ENCODE measurements around the gene GDPD5. TPM values are rescaled to one million over a fixed set of nuclear protein-coding genes. Genes with fewer than 3 reads are reported as not detected.

Gene GDPD5
- total RNA-seq, 6 donors from 2014 or later, result 5.7 to 34.6 (median 14.0) TPM

DNA sequence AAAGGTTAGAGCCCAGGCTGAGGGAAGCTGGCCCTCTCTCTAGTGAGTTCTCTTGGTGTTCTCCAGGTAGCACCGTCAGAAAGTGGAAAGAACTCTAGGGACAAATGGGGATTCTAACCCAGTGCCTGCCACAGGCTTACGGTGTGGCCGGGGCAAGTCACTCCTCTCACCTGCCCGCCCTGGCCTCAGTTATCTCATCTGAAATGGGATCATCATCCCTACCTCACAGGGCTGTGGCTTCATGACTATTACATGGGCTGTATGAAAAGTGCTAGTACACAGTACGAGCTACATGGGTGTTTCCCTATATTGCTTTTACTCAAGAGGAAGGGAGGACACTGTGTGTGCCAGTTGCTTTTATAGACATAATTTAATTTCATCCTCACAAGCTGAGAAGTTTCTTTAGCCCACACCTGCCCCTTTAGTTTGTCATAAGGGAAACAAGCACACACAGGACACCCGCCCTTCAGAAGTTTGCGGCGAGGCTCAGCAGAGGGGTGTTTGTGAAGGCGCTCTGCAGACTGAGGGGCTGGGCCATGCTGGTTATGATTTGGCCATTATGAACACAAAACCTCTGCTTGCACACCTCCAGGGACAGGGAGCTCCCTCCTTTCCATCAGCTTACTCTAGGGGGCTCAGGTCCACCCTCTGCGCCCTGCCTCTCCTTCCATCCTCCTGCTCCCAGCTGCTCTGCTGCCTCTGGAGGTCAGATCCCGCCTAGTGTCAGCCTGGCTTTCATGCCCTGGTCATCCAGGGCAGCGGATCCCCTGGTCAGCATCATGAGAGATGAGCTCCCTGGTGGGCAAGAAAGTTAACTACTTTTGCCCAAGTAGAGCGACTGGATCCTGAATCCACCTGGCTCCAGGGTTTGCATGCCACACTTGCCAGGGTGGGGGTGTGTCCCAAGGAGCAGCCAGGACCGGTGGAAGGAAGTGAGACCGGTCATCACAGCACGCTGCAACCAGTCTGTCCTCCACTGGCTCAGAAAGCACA lies 93.9 kb downstream of the GDPD5 start:
- ATAC-seq (ENCODE audit: low FRiP score in 2 of 2), result no peak
- peaks cover 0 to 5% (median 0%) of the 10 kb centered on the region in 4 donors for H3K9me3 ChIP-seq
- peaks cover 0 to 8% (median 0%) of the 10 kb centered on the region in 4 donors for H3K36me3 ChIP-seq
- TF ChIP-seq CTCF (IDR thresholded peaks at IDR 0.05), result no peak
- no peak overlapping the region for H3K27ac ChIP-seq
- H3K4me3 ChIP-seq, result no peak overlapping the region
- DNase-seq, result no peak
- H3K27me3 ChIP-seq, result peaks cover 0 to 13% (median 2%) of the 10 kb centered on the region in 4 donors
- WGBS, 2 donors, result 59 to 63% methylated on average over 13 to 15 of the region's 16 CpGs
- peaks cover 8 to 27% (median 19%) of the 10 kb centered on the region in 4 donors for H3K4me1 ChIP-seq

GRCh38 chr11:75430714-75431532 lies 94.8 kb downstream of the GDPD5 start:
- Histone ChIP-seq H3K27ac (peak overlapping the region in 1 of 4 donors; percentile 51), H3K27me3 (peaks cover 0 to 13% (median 2%) of the 10 kb centered on the region in 4 donors), H3K36me3 (peaks cover 0 to 8% (median 0%) of the 10 kb centered on the region in 4 donors), H3K4me3 (peak overlapping the region in 3 of 4 donors; percentile 45 to 55 (median 52)), H3K4me1 (peaks cover 8 to 27% (median 19%) of the 10 kb centered on the region in 4 donors), H3K9me3 (peaks cover 0 to 5% (median 0%) of the 10 kb centered on the region in 4 donors)
- DNase-seq, result no peak
- 32 to 36% methylated on average over 26 to 32 of the region's 32 CpGs for WGBS, 2 donors
- no peak for ATAC-seq (ENCODE audit: low FRiP score in 2 of 2)
- TF ChIP-seq POLR2AphosphoS5 (IDR thresholded peaks at IDR 0.05), result no peak
- no peak for TF ChIP-seq POLR2A (IDR thresholded peaks at IDR 0.05)
- TF ChIP-seq EP300 (IDR thresholded peaks at IDR 0.05), result no peak
- TF ChIP-seq CTCF (IDR thresholded peaks at IDR 0.05), result no peak

DNA sequence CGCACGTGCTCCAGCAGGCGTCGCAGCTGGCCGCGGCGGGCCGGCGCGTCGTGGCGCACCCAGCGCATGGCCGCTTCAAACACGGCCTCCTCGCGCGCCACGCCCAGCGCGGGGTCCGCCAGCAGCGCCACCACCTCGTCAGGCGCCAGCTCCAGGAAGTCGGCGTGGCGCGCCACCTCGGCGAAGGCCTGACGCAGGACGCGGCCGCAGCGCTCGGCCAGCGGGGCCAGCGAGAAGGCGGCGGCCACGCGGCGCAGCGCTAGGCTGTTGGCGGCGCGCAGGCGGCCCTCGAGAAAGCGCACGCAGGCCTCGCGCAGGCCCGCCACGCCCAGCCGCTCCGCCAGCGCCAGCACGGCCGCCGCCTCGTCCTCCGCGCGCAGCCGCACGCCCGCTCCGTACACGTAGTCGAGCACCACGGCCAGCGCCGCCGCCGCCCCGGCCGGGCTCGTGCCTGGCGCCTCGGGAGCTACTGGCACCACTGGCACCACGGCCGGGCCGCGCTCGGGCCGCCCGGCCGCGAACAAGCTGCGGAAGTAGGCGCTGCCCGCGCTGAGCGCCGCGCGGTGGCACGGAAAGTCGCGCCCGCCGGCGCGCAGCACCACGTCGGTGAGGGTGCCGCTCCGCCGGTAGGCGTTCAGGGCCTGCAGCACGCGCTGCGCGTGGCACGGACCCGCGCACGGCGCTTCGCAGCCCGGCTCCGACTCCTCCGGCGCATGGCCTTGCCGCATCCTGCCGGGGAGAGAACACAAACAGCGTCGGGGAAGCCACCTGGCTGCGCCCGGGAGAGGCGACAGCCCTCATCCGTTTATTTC lies 95.6 kb downstream of the GDPD5 start:
- H3K4me1 ChIP-seq, result peaks cover 8 to 27% (median 19%) of the 10 kb centered on the region in 4 donors
- peak overlapping the region in 2 of 4 donors; percentile 51 to 66 for H3K27ac ChIP-seq
- TF ChIP-seq CTCF (IDR thresholded peaks at IDR 0.05), result peak in 2 of 6 experiments; percentile 6 to 29
- no peak for TF ChIP-seq EP300 (IDR thresholded peaks at IDR 0.05)
- peak in 1 of 4 donors; percentile 34 for TF ChIP-seq POLR2A (IDR thresholded peaks at IDR 0.05)
- no peak for TF ChIP-seq POLR2AphosphoS5 (IDR thresholded peaks at IDR 0.05)
- peak overlapping the region in 3 of 4 donors; percentile 45 to 55 (median 52) for H3K4me3 ChIP-seq
- peaks cover 0 to 1% (median 0%) of the 10 kb centered on the region in 4 donors for H3K36me3 ChIP-seq
- WGBS, 2 donors, result 4 to 13% methylated on average over 4 to 32 of the region's 134 CpGs
- ATAC-seq (ENCODE audit: low FRiP score in 2 of 2) (peak; percentile 13 to 82), DNase-seq (peak; percentile 52 to 96)
- peaks cover 0 to 13% (median 2%) of the 10 kb centered on the region in 4 donors for H3K27me3 ChIP-seq
- peaks cover 0 to 5% (median 0%) of the 10 kb centered on the region in 4 donors for H3K9me3 ChIP-seq

DNA sequence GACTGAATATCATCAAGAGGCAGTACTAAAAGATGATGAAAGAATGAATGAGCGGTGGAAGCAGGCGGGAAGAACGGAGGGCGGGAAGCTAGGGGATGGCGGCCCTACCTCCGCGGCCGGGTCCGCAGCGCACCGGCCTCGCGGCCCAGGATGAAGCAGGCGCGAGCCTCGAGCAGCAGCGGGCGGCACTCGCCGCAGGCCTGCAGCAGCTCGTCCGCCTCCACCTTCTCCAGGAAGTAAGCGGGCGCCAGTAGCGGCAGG lies 96.2 kb downstream of the GDPD5 start:
- H3K27ac ChIP-seq, result peak overlapping the region in 2 of 4 donors; percentile 40 to 66
- DNase-seq (no peak), ATAC-seq (ENCODE audit: low FRiP score in 2 of 2) (no peak)
- 39 to 43% methylated on average over 15 to 25 of the region's 25 CpGs for WGBS, 2 donors
- TF ChIP-seq CTCF (IDR thresholded peaks at IDR 0.05), result no peak
- TF ChIP-seq POLR2AphosphoS5 (IDR thresholded peaks at IDR 0.05), result no peak
- no peak for TF ChIP-seq POLR2A (IDR thresholded peaks at IDR 0.05)
- no peak for TF ChIP-seq EP300 (IDR thresholded peaks at IDR 0.05)
- H3K27me3 ChIP-seq, result peaks cover 0 to 13% (median 2%) of the 10 kb centered on the region in 4 donors
- no peaks in the 10 kb centered on the region for H3K36me3 ChIP-seq
- H3K4me3 ChIP-seq, result peak overlapping the region in 3 of 4 donors; percentile 45 to 55 (median 52)
- peaks cover 8 to 27% (median 19%) of the 10 kb centered on the region in 4 donors for H3K4me1 ChIP-seq
- H3K9me3 ChIP-seq, result peaks cover 0 to 5% (median 0%) of the 10 kb centered on the region in 4 donors
